K562 (cell line): ENCODE results near the gene LAPTM4A. TPM values are rescaled to one million over a fixed set of nuclear protein-coding genes. Genes with fewer than 3 reads are reported as not detected.

Experiments used
- ARID1B ChIP-seq: fragments of 450-650 bp; IDR thresholded peaks from 2 replicates; pipeline ENCODE4 v1.6.1; 2016; ENCODE audit warnings: antibody characterized with exemption, mild to moderate bottlenecking, inconsistent platforms
- ATF7 ChIP-seq: fragments of 450-650 bp; IDR thresholded peaks from 2 replicates; pipeline ENCODE4 v1.7.1; 2014; ENCODE audit warnings: mild to moderate bottlenecking, moderate library complexity
- ELF4 ChIP-seq: fragments of 450-650 bp; formaldehyde crosslinking; IDR thresholded peaks from 2 replicates; pipeline ENCODE4 v1.4.0; 2022; ENCODE audit warnings: missing genetic modification characterization
- ETV5 ChIP-seq: sonication (generic); formaldehyde crosslinking; IDR thresholded peaks from 2 replicates; pipeline ENCODE4 v1.4.0; 2020; ENCODE audit warnings: low read depth, mild to moderate bottlenecking, missing genetic modification reagents
- FOXA3 ChIP-seq, 2 experiments: fragments of 450-650 bp in 1 of 2; sonication (generic) in 1 of 2; formaldehyde crosslinking; IDR thresholded peaks in 1 of 2; conservative IDR thresholded peaks in 1 of 2; 2 replicates each; pipeline versions ENCODE4 v1.4.0 to v1.8.0; 2020 to 2022; ENCODE audit warnings: mild to moderate bottlenecking in 2 of 2, missing genetic modification reagents in 1 of 2
- FUS ChIP-seq: fragments of 200-400 bp; formaldehyde crosslinking; optimal IDR thresholded peaks from 2 replicates; pipeline ENCODE3; 2017; ENCODE audit warnings: low read depth, low read length
- NEUROD1 ChIP-seq: fragments of 150-350 bp; IDR thresholded peaks from 2 replicates; pipeline ENCODE4 v1.6.1; 2014; ENCODE audit warnings: borderline replicate concordance, low read length, low read depth; ENCODE audit not compliant: partially characterized antibody
- NFIC ChIP-seq: fragments of 450-650 bp; IDR thresholded peaks from 2 replicates; pipeline ENCODE4 v1.6.1; 2017; ENCODE audit warnings: mild to moderate bottlenecking, inconsistent platforms
- PTBP1 ChIP-seq: fragments of 200-400 bp; formaldehyde crosslinking; IDR thresholded peaks from 2 replicates; pipeline ENCODE4 v1.6.1; 2017; ENCODE audit warnings: low read depth, low read length
- RFX7 ChIP-seq: fragments of 250-450 bp; sonication (Bioruptor Pico); IDR thresholded peaks from 2 replicates; pipeline ENCODE4 v1.5.1; 2021; ENCODE audit warnings: mild to moderate bottlenecking
- SOX6 ChIP-seq: fragments of 450-650 bp; IDR thresholded peaks from 2 replicates; pipeline ENCODE4 v1.6.1; 2014; ENCODE audit warnings: mild to moderate bottlenecking
- SRSF3 ChIP-seq: fragments of 200-400 bp; formaldehyde crosslinking; IDR thresholded peaks from 2 replicates; pipeline ENCODE4 v1.6.1; 2016; ENCODE audit warnings: mild to moderate bottlenecking, low read length, moderate library complexity; ENCODE audit not compliant: insufficient read depth
- YY1 ChIP-seq, 3 experiments: IDR thresholded peaks; 2 replicates each; pipeline ENCODE4 v1.6.1; 2011; ENCODE audit warnings: low read length in 2 of 3, mild to moderate bottlenecking in 2 of 3, moderate library complexity in 2 of 3, borderline replicate concordance in 1 of 3, control low read depth in 1 of 3, low read depth in 1 of 3; ENCODE audit not compliant: insufficient read depth in 3 of 3, insufficient replicate concordance in 2 of 3, control insufficient read depth in 1 of 3, insufficient read length in 1 of 3; ENCODE audit errors: extremely low read depth in 1 of 3
- ZBTB26 ChIP-seq: fragments of 450-650 bp; formaldehyde crosslinking; IDR thresholded peaks from 2 replicates; pipeline ENCODE4 v1.4.0; 2022; ENCODE audit warnings: missing genetic modification characterization
- ZKSCAN3 ChIP-seq: fragments of 250-450 bp; sonication (Bioruptor Pico); IDR thresholded peaks from 2 replicates; pipeline ENCODE4 v1.4.0; 2020
- ZNF239 ChIP-seq: fragments of 250-450 bp; sonication (Bioruptor Pico); IDR thresholded peaks from 2 replicates; pipeline ENCODE4 v1.4.0; 2020; ENCODE audit warnings: mild to moderate bottlenecking
- ZNF518B ChIP-seq: fragments of 250-450 bp; sonication (Bioruptor Pico); IDR thresholded peaks from 2 replicates; pipeline ENCODE4 v1.5.0; 2021; ENCODE audit warnings: mild to moderate bottlenecking, moderate library complexity
- ZNF75A ChIP-seq: fragments of 450-650 bp; formaldehyde crosslinking; IDR thresholded peaks from 2 replicates; pipeline ENCODE4 v1.4.0; 2020; ENCODE audit warnings: mild to moderate bottlenecking
- polyA plus RNA-seq, 8 experiments: library from polyadenylated mRNA; depleted of rRNA in 4 of 8; stranded (reverse) in 5 of 8; unstranded in 3 of 8; fragments of >200 nt; fragmentation: Nextera tagmentation in 2 of 8; fragmentation: Illumina TruSeq in 1 of 8; extraction: Ambion mirVana in 2 of 8; extraction: Trizol in 1 of 8; gene quantifications; 2 replicates each; pipeline versions ENCODE4 v1.2.1 to v1.2.3, GENCODE V29; 2011 to 2014; ENCODE audit warnings: inconsistent platforms in 1 of 8, missing spikeins in 1 of 8
- total RNA-seq, 7 experiments: library from RNA; depleted of rRNA in 6 of 7; stranded (reverse); fragments of >200 nt in 6 of 7; fragmentation: Illumina TruSeq in 2 of 7; extraction: Trizol in 2 of 7; gene quantifications; 2 replicates each; pipeline versions ENCODE4 v1.2.1 to v1.2.3, GENCODE V29; 2011 to 2021; ENCODE audit warnings: low replicate concordance in 1 of 7
- TF ChIP-seq, protein P1 (sequence below): fragments of 450-650 bp; IDR thresholded peaks from 2 replicates; pipeline ENCODE4 v1.6.1; 2017; ENCODE audit warnings: antibody characterized with exemption, mild to moderate bottlenecking

Gene LAPTM4A
- total and polyA plus RNA-seq, 9 of the 15 experiments (the other 6 are each of a cell fraction or from before 2014, with no cell fraction given), result 13.4 to 157 (median 50.1) TPM

DNA sequence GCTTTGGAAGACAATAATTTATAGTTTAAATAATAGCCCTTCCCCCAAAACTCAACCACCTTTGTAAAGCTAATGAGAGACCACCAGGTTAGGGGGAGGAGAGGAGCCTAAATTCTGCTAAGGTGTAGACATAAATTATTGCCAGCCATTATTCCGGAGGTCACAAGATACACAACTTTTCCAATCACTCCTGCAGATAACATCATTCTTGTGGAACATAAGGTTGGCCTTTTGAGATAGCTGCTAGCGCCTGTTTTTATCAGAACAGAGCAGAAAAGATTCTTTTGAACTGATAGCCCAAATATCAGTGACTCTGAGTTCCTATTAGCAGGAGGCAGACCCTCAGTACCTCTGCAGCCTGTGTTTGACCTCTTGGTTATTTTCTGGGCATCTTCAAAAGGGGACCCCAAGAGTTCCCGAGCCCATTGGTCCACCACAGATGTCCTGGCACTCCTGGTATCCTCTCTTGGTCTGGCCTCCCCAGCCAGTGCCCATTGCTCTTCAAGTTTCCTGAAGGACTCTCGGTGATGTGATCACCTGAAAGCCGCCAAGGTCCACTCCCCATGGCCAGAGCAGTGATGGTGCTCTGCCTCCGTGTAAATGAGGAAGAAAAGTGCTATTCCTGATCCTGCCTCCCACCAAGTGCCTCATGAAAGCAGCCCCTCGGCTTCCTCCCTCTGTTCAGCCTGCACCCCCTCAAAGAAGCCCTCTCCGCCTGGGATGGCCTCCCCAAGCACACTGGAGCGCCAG is 38.5 kb upstream of the LAPTM4A start (continued):
- TF ChIP-seq ZBTB26 (no peak), FOXA3 (CRISPR knock-in tag; conservative IDR thresholded peaks at IDR 0.05 in 1 of 2, IDR thresholded peaks at IDR 0.05 in 1 of 2) (peak in 1 of 2 experiments; percentile 31; a peak in 1 of 4 replicates), NFIC (no peak), RFX7 (no peak), ZNF75A (CRISPR knock-in tag) (no peak), YY1 (IDR thresholded peaks at IDR 0.05; ENCODE audit: borderline replicate concordance in 1 of 3, control insufficient read depth in 1 of 3, extremely low read depth in 1 of 3, insufficient read depth in 3 of 3, insufficient read length in 1 of 3, insufficient replicate concordance in 2 of 3, low read depth in 1 of 3, low read length in 2 of 3) (no peak), ETV5 (CRISPR knock-in tag) (no peak), SOX6 (peak; percentile 75; the same call in 1 of the 2 replicates), NEUROD1 (no peak), ZNF518B (CRISPR knock-in tag) (no peak), ZNF239 (0 out of 2 replicates have a peak, but pooled peaks have one; percentile 41), SRSF3 (no peak), PTBP1 (no peak), ATF7 (no peak), ELF4 (CRISPR knock-in tag) (peak; percentile 87), ZKSCAN3 (CRISPR knock-in tag) (no peak), ARID1B (peak; percentile 78), FUS (no peak)
- TF ChIP-seq, protein P1, sequence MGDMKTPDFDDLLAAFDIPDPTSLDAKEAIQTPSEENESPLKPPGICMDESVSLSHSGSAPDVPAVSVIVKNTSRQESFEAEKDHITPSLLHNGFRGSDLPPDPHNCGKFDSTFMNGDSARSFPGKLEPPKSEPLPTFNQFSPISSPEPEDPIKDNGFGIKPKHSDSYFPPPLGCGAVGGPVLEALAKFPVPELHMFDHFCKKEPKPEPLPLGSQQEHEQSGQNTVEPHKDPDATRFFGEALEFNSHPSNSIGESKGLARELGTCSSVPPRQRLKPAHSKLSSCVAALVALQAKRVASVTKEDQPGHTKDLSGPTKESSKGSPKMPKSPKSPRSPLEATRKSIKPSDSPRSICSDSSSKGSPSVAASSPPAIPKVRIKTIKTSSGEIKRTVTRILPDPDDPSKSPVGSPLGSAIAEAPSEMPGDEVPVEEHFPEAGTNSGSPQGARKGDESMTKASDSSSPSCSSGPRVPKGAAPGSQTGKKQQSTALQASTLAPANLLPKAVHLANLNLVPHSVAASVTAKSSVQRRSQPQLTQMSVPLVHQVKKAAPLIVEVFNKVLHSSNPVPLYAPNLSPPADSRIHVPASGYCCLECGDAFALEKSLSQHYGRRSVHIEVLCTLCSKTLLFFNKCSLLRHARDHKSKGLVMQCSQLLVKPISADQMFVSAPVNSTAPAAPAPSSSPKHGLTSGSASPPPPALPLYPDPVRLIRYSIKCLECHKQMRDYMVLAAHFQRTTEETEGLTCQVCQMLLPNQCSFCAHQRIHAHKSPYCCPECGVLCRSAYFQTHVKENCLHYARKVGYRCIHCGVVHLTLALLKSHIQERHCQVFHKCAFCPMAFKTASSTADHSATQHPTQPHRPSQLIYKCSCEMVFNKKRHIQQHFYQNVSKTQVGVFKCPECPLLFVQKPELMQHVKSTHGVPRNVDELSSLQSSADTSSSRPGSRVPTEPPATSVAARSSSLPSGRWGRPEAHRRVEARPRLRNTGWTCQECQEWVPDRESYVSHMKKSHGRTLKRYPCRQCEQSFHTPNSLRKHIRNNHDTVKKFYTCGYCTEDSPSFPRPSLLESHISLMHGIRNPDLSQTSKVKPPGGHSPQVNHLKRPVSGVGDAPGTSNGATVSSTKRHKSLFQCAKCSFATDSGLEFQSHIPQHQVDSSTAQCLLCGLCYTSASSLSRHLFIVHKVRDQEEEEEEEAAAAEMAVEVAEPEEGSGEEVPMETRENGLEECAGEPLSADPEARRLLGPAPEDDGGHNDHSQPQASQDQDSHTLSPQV, result no peak
